DMS53 (cell line): ENCODE measurements around the gene LAIR2.

Experiments
- DNase-seq: peaks from one replicate; lab custom pipeline; 2025; lab: John Stamatoyannopoulos, UW

The LAIR2 gene

GRCh38 chr19:54502518-54503048 lies at the start of gene LAIR2:
LAIR2 (plus strand) TSS chr19:54502831; CDS start chr19:54502919, 88 bp downstream.
- no peak for DNase-seq

GRCh38 chr19:54453921-54454780 lies 48.5 kb upstream of the LAIR2 start:
- DNase-seq: no peak

GRCh38 chr19:54454781-54455675 lies 47.6 kb upstream of the LAIR2 start:
- no peak for DNase-seq

- DNase-seq: no peak
Observed at GRCh38 chr19:54455786-54456422, 46.7 kb upstream of the LAIR2 start.

GRCh38 chr19:54456423-54457373 lies 45.9 kb upstream of the LAIR2 start:
- no peak for DNase-seq

- peak; percentile 23 for DNase-seq
Observed at GRCh38 chr19:54457773-54458647, 44.6 kb upstream of the LAIR2 start.

GRCh38 chr19:54458648-54459281 lies 43.9 kb upstream of the LAIR2 start:
- no peak for DNase-seq

- DNase-seq: peak; percentile 91
Observed at GRCh38 chr19:54459282-54460229, 43.1 kb upstream of the LAIR2 start.

- DNase-seq: no peak
Observed at GRCh38 chr19:54460230-54461005, 42.2 kb upstream of the LAIR2 start.

- DNase-seq: no peak
Observed at GRCh38 chr19:54461210-54461609, 41.4 kb upstream of the LAIR2 start.

GRCh38 chr19:54461613-54462012 lies 41.0 kb upstream of the LAIR2 start:
- peak; percentile 53 for DNase-seq

- DNase-seq: peak; percentile 48
Observed at GRCh38 chr19:54462047-54462654, 40.5 kb upstream of the LAIR2 start.

- DNase-seq: peak; percentile 88
Observed at GRCh38 chr19:54462655-54463530, 39.7 kb upstream of the LAIR2 start.

GRCh38 chr19:54463531-54464043 lies 39.0 kb upstream of the LAIR2 start, which contains the start of gene LENG9:
LENG9 (minus strand) TSS chr19:54463778; CDS start chr19:54463526, 252 bp downstream.
- peak; percentile 97 for DNase-seq

- peak; percentile 90 for DNase-seq
Observed at GRCh38 chr19:54464044-54464629, 38.5 kb upstream of the LAIR2 start.
